K562 (cell line): ENCODE measurements around the gene MTG2. TPM values are rescaled to one million over a fixed set of nuclear protein-coding genes. Genes with fewer than 3 reads are reported as not detected.

ENCODE experiments used
- BCL6 ChIP-seq: fragments of 250-450 bp; sonication (Bioruptor Pico); IDR thresholded peaks from 2 replicates; pipeline ENCODE4 v1.4.0; 2020
- BMI1 ChIP-seq: fragments of 150-350 bp; IDR thresholded peaks from 2 replicates; pipeline ENCODE4 v1.6.1; 2014; ENCODE audit warnings: low read length
- E2F5 ChIP-seq: sonication (generic); formaldehyde crosslinking; IDR thresholded peaks from 2 replicates; pipeline ENCODE4 v1.8.0; 2022; ENCODE audit warnings: mild to moderate bottlenecking, missing genetic modification reagents
- ESRRA ChIP-seq: fragments of 450-650 bp; IDR thresholded peaks from 2 replicates; pipeline ENCODE4 v1.6.1; 2014; ENCODE audit warnings: low read depth, mild to moderate bottlenecking, moderate library complexity, borderline replicate concordance
- ETV5 ChIP-seq: sonication (generic); formaldehyde crosslinking; IDR thresholded peaks from 2 replicates; pipeline ENCODE4 v1.4.0; 2020; ENCODE audit warnings: low read depth, mild to moderate bottlenecking, missing genetic modification reagents
- FOXM1 ChIP-seq, 2 experiments: fragments of 450-650 bp in 1 of 2; sonication (generic) in 1 of 2; formaldehyde crosslinking in 1 of 2; IDR thresholded peaks; 2 replicates each; pipeline versions ENCODE4 v1.6.1 to v1.9.0; 2017 to 2022; ENCODE audit warnings: low read depth in 2 of 2, mild to moderate bottlenecking in 2 of 2, missing genetic modification reagents in 1 of 2, moderate library complexity in 1 of 2
- GTF2A2 ChIP-seq: IDR thresholded peaks from 2 replicates; pipeline ENCODE4 v1.6.1; 2016; ENCODE audit warnings: mild to moderate bottlenecking, missing genetic modification characterization, missing compliant biosample characterization
- HLTF ChIP-seq: fragments of 450-650 bp; IDR thresholded peaks from 2 replicates; pipeline ENCODE4 v1.6.1; 2016
- JUNB ChIP-seq: fragments of 450-650 bp; formaldehyde crosslinking; conservative IDR thresholded peaks from 2 replicates; pipeline ENCODE4 v1.4.0; 2020; ENCODE audit warnings: mild to moderate bottlenecking
- L3MBTL2 ChIP-seq: fragments of 450-650 bp; IDR thresholded peaks from 2 replicates; pipeline ENCODE4 v1.6.1; 2016; ENCODE audit warnings: mild to moderate bottlenecking, moderate library complexity
- MAZ ChIP-seq, 2 experiments: fragments of 450-650 bp in 1 of 2; sonication (generic) in 1 of 2; formaldehyde crosslinking; IDR thresholded peaks in 1 of 2; conservative IDR thresholded peaks in 1 of 2; 2 replicates each; pipeline versions ENCODE4 v1.4.0 to v1.5.0; 2020; ENCODE audit warnings: mild to moderate bottlenecking in 1 of 2, missing genetic modification reagents in 1 of 2
- MBD2 ChIP-seq: sonication (generic); IDR thresholded peaks from 2 replicates; pipeline ENCODE4 v1.6.1; 2016; ENCODE audit warnings: low read depth, borderline replicate concordance
- NEUROD1 ChIP-seq: fragments of 150-350 bp; IDR thresholded peaks from 2 replicates; pipeline ENCODE4 v1.6.1; 2014; ENCODE audit warnings: borderline replicate concordance, low read length, low read depth; ENCODE audit not compliant: partially characterized antibody
- PML ChIP-seq: IDR thresholded peaks from 2 replicates; pipeline ENCODE4 v1.6.1; 2012; ENCODE audit warnings: low read length, inconsistent platforms
- POLR2A ChIP-seq: fragments of 450-650 bp; conservative IDR thresholded peaks from 2 replicates; pipeline ENCODE4 v1.6.1; 2016
- RBFOX2 ChIP-seq: fragments of 200-400 bp; formaldehyde crosslinking; IDR thresholded peaks from 2 replicates; pipeline ENCODE4 v1.6.1; 2017; ENCODE audit warnings: low read depth, mild to moderate bottlenecking, low read length, moderate library complexity
- RBM39 ChIP-seq: fragments of 200-400 bp; formaldehyde crosslinking; optimal IDR thresholded peaks from 2 replicates; pipeline ENCODE3; 2018; ENCODE audit warnings: low read depth, low read length
- SRSF7 ChIP-seq: fragments of 200-400 bp; formaldehyde crosslinking; optimal IDR thresholded peaks from 2 replicates; pipeline ENCODE3; 2017; ENCODE audit warnings: mild to moderate bottlenecking, low read depth, low read length
- STAG1 ChIP-seq: sonication (generic); formaldehyde crosslinking; IDR thresholded peaks from 2 replicates; pipeline ENCODE4 v1.5.0; 2020; ENCODE audit warnings: missing genetic modification reagents, borderline replicate concordance
- TCF7 ChIP-seq: sonication (generic); IDR thresholded peaks from 2 replicates; pipeline ENCODE4 v1.6.1; 2016; ENCODE audit warnings: antibody characterized with exemption, borderline replicate concordance
- TCF7L2 ChIP-seq: fragments of 150-350 bp; IDR thresholded peaks from 2 replicates; pipeline ENCODE4 v1.6.1; 2016; ENCODE audit warnings: low read depth, mild to moderate bottlenecking, low read length, moderate library complexity
- TRIM24 ChIP-seq, 2 experiments: fragments of 450-650 bp; IDR thresholded peaks; 2 replicates each; pipeline ENCODE4 v1.6.1; 2016
- U2AF1 ChIP-seq: fragments of 200-400 bp; formaldehyde crosslinking; optimal IDR thresholded peaks from 2 replicates; pipeline ENCODE3; 2017; ENCODE audit warnings: mild to moderate bottlenecking, low read depth, low read length, moderate library complexity
- ZEB2 ChIP-seq: fragments of 450-650 bp; IDR thresholded peaks from 2 replicates; pipeline ENCODE4 v1.6.1; 2016
- ZNF124 ChIP-seq: sonication (generic); formaldehyde crosslinking; IDR thresholded peaks from 2 replicates; pipeline ENCODE4 v1.8.1; 2022; ENCODE audit warnings: missing genetic modification reagents
- ZNF263 ChIP-seq: sonication (generic); formaldehyde crosslinking; IDR thresholded peaks from 2 replicates; pipeline ENCODE4 v1.8.0; 2022; ENCODE audit warnings: mild to moderate bottlenecking, missing genetic modification reagents, borderline replicate concordance
- ZSCAN29 ChIP-seq: fragments of 450-650 bp; IDR thresholded peaks from 2 replicates; pipeline ENCODE4 v1.6.1; 2017
- polyA plus RNA-seq, 8 experiments: library from polyadenylated mRNA; depleted of rRNA in 4 of 8; stranded (reverse) in 5 of 8; unstranded in 3 of 8; fragments of >200 nt; fragmentation: Nextera tagmentation in 2 of 8; fragmentation: Illumina TruSeq in 1 of 8; extraction: Ambion mirVana in 2 of 8; extraction: Trizol in 1 of 8; gene quantifications; 2 replicates each; pipeline versions ENCODE4 v1.2.1 to v1.2.3, GENCODE V29; 2011 to 2014; ENCODE audit warnings: inconsistent platforms in 1 of 8, missing spikeins in 1 of 8
- total RNA-seq, 7 experiments: library from RNA; depleted of rRNA in 6 of 7; stranded (reverse); fragments of >200 nt in 6 of 7; fragmentation: Illumina TruSeq in 2 of 7; extraction: Trizol in 2 of 7; gene quantifications; 2 replicates each; pipeline versions ENCODE4 v1.2.1 to v1.2.3, GENCODE V29; 2011 to 2021; ENCODE audit warnings: low replicate concordance in 1 of 7
- TF ChIP-seq, protein P1 (sequence below): fragments of 250-450 bp; sonication (Bioruptor Pico); IDR thresholded peaks from 2 replicates; pipeline ENCODE4 v1.5.0; 2020; ENCODE audit warnings: mild to moderate bottlenecking
- TF ChIP-seq, protein P2 (sequence below): fragments of 250-450 bp; sonication (Bioruptor Pico); IDR thresholded peaks from 2 replicates; pipeline ENCODE4 v1.8.0; 2022; ENCODE audit warnings: inconsistent platforms

The MTG2 gene
- total and polyA plus RNA-seq, 9 of the 15 experiments (the other 6 are each of a cell fraction or from before 2014, with no cell fraction given), result 8.7 to 67.5 (median 44.5) TPM

- peak; percentile 83 for TF ChIP-seq NEUROD1
- TF ChIP-seq MBD2, result peak; percentile 80; the same call in 1 of the 2 replicates
- peak; percentile 56; the same call in 1 of the 2 replicates for TF ChIP-seq L3MBTL2
- TF ChIP-seq E2F5, result no peak
- TF ChIP-seq ZNF124 (CRISPR knock-in tag), result no peak
- no peak for TF ChIP-seq BMI1
- no peak for TF ChIP-seq ESRRA
- TF ChIP-seq JUNB (CRISPR knock-in tag), result no peak
- no peak for TF ChIP-seq STAG1 (CRISPR knock-in tag)
- TF ChIP-seq FOXM1 (IDR thresholded peaks at IDR 0.05; ENCODE audit: low read depth), result no peak
- TF ChIP-seq FOXM1 (CRISPR knock-in tag; IDR thresholded peaks at IDR 0.05; ENCODE audit: low read depth), result no peak
- no peak for TF ChIP-seq HLTF
- no peak for TF ChIP-seq ZNF263 (CRISPR knock-in tag)
- no peak for TF ChIP-seq U2AF1
- no peak for TF ChIP-seq GTF2A2 (tag)
- TF ChIP-seq ZEB2, result peak; percentile 67; the same call in 1 of the 2 replicates
- TF ChIP-seq MAZ (CRISPR knock-in tag; conservative IDR thresholded peaks at IDR 0.05 in 1 of 2, IDR thresholded peaks at IDR 0.05 in 1 of 2), result peak; percentile 67 to 70; a peak in 3 of 4 replicates
- no peak for TF ChIP-seq ZSCAN29
- no peak for TF ChIP-seq POLR2A
- TF ChIP-seq, protein P1, sequence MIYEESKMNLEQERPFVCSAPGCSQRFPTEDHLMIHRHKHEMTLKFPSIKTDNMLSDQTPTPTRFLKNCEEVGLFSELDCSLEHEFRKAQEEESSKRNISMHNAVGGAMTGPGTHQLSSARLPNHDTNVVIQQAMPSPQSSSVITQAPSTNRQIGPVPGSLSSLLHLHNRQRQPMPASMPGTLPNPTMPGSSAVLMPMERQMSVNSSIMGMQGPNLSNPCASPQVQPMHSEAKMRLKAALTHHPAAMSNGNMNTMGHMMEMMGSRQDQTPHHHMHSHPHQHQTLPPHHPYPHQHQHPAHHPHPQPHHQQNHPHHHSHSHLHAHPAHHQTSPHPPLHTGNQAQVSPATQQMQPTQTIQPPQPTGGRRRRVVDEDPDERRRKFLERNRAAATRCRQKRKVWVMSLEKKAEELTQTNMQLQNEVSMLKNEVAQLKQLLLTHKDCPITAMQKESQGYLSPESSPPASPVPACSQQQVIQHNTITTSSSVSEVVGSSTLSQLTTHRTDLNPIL (CRISPR knock-in tag), result no peak
- TF ChIP-seq, protein P2, sequence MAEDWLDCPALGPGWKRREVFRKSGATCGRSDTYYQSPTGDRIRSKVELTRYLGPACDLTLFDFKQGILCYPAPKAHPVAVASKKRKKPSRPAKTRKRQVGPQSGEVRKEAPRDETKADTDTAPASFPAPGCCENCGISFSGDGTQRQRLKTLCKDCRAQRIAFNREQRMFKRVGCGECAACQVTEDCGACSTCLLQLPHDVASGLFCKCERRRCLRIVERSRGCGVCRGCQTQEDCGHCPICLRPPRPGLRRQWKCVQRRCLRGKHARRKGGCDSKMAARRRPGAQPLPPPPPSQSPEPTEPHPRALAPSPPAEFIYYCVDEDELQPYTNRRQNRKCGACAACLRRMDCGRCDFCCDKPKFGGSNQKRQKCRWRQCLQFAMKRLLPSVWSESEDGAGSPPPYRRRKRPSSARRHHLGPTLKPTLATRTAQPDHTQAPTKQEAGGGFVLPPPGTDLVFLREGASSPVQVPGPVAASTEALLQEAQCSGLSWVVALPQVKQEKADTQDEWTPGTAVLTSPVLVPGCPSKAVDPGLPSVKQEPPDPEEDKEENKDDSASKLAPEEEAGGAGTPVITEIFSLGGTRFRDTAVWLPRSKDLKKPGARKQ (CRISPR knock-in tag), result no peak
- no peak for TF ChIP-seq TCF7L2
- no peak for TF ChIP-seq ETV5 (CRISPR knock-in tag)
- TF ChIP-seq TCF7, result no peak
- TF ChIP-seq RBFOX2, result peak; percentile 61
- no peak for TF ChIP-seq TRIM24 (IDR thresholded peaks at IDR 0.05)
- no peak for TF ChIP-seq PML
- no peak for TF ChIP-seq RBM39
- TF ChIP-seq SRSF7, result no peak
- no peak for TF ChIP-seq BCL6
Measured at GRCh38 chr20:62237801-62238568, 55.2 kb downstream of the MTG2 start, which contains the start of gene OSBPL2 (continued).
